Nephron progenitor cell (in vitro differentiated cells): ENCODE results near the gene WDTC1.

Source experiments
- DNase-seq: peaks from one replicate; pipeline ENCODE4 v3.0.0; 2021
- H3K27ac Mint-ChIP-seq: 2 replicates; pipeline ENCODE4 v1.8.0; 2021; ENCODE audit warnings: mild to moderate bottlenecking, moderate library complexity, mixed read lengths
- H3K27me3 Mint-ChIP-seq: 2 replicates; pipeline ENCODE4 v1.8.0; 2021; ENCODE audit warnings: mild to moderate bottlenecking, low read depth, mixed read lengths; ENCODE audit not compliant: poor library complexity
- H3K36me3 Mint-ChIP-seq: 2 replicates; pipeline ENCODE4 v1.8.0; 2021; ENCODE audit warnings: low read depth, mixed read lengths
- H3K4me1 Mint-ChIP-seq: 2 replicates; pipeline ENCODE4 v1.8.0; 2021; ENCODE audit warnings: mixed read lengths
- H3K4me3 Mint-ChIP-seq: 2 replicates; pipeline ENCODE4 v1.8.0; 2021; ENCODE audit warnings: mild to moderate bottlenecking, moderate library complexity, mixed read lengths
- H3K9me3 Mint-ChIP-seq: 2 replicates; pipeline ENCODE4 v1.8.0; 2021; ENCODE audit warnings: mild to moderate bottlenecking, moderate library complexity, mixed read lengths
- TF ChIP-seq, protein P1 (sequence below): fragments of 200-600 bp; sonication (generic); IDR thresholded peaks from 2 replicates; pipeline ENCODE4 v1.5.0; 2021; ENCODE audit warnings: antibody characterized with exemption

The WDTC1 gene

DNA sequence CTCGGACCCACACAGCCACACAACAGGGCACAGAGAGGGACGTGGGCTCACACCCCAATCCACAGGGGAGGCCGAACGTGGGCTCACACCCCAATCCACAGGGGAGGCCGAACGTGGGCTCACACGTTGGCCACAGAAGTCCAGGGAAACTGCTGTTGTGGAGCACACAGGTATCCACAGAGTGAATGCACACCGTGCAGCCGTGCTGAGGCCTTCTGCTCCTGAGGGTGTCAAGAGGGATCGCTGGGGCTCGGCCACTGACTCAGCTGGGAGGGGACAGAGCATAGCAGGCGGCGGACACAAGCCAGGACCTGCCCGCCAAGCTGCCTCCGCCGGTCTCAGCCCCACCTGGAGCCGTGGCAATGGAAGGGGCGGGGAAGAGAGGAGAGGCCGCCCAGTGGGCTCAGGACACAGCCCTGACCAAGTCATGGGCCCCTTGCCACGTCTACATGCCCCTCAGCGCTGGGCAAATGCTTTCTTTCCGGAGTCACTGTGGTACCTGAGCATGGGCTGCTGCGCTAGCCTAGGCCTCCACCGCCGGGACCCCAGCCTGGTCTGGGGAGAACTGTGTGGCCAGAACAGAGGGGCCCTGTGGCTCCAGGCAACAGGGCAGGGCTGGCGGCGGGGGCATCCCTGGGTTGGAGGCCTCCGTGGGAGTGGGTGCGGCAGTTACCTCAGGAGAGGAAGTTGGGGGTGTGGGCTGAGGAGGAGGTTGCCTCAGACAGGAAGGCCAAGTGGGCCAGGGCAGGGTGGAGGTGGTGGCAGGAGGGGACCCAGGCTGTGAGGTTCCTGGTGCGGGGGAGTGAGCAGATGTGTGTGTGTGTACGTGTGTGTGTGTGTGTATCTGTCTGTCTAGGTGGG, 108.6 kb downstream of the WDTC1 start:
- peak overlapping the region; percentile 57 for H3K4me3 Mint-ChIP-seq
- DNase-seq: peak; percentile 34

DNA sequence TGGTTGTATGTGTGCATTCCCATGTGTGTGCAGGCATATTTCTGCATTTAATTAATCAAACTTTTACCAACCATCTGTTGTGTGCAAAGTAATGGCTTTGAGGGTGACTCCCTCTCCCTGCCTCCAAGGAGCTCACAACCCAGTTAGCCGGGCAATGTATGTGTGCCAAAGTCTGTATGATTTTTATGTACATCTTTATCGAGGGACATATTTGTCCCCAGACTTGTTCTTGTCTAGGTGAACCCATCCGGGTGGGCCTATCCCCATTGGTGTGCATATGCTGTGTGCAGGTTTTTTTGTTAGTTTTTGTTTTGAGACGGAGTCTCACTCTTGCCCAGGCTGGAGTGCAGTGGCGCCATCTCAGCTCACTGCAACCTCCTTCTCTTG, 109.2 kb downstream of the WDTC1 start:
- Mint-ChIP-seq H3K4me3 (no peak overlapping the region), H3K36me3 (no peaks in the 10 kb centered on the region), H3K27ac (no peak overlapping the region), H3K4me1 (peaks cover 54% of the 10 kb centered on the region), H3K27me3 (peaks cover 4% of the 10 kb centered on the region), H3K9me3 (no peaks in the 10 kb centered on the region)
- TF ChIP-seq, protein P1, sequence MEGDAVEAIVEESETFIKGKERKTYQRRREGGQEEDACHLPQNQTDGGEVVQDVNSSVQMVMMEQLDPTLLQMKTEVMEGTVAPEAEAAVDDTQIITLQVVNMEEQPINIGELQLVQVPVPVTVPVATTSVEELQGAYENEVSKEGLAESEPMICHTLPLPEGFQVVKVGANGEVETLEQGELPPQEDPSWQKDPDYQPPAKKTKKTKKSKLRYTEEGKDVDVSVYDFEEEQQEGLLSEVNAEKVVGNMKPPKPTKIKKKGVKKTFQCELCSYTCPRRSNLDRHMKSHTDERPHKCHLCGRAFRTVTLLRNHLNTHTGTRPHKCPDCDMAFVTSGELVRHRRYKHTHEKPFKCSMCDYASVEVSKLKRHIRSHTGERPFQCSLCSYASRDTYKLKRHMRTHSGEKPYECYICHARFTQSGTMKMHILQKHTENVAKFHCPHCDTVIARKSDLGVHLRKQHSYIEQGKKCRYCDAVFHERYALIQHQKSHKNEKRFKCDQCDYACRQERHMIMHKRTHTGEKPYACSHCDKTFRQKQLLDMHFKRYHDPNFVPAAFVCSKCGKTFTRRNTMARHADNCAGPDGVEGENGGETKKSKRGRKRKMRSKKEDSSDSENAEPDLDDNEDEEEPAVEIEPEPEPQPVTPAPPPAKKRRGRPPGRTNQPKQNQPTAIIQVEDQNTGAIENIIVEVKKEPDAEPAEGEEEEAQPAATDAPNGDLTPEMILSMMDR: no peak
- no peak for DNase-seq

More for the DNA sequence above, 108.6 kb downstream of the WDTC1 start:
- Mint-ChIP-seq H3K9me3 (no peaks in the 10 kb centered on the region), H3K36me3 (no peaks in the 10 kb centered on the region), H3K27me3 (peaks cover 6% of the 10 kb centered on the region), H3K4me1 (peaks cover 57% of the 10 kb centered on the region), H3K27ac (no peak overlapping the region)
- TF ChIP-seq, protein P1: no peak

DNA sequence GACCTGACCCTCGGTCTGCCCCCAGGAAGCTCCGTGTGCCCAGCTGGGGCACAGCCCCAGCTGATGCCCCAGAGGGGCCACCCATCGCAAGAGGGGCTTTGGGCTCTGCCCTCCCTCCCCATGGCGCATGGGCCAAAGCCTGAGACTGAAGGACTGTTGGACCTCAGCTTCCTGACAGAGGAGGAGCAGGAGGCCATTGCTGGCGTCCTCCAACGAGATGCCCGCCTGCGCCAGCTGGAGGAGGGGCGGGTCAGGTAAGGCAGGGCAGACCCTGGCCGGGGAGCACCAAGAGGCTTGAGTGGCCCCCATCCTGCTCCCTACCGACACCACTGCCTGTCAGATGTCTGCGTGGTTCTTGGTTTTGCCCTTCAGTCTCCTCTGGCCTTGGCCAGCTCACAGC, 110.8 kb downstream of the WDTC1 start:
- TF ChIP-seq, protein P1: no peak
- no peak for DNase-seq
- Mint-ChIP-seq H3K36me3 (no peaks in the 10 kb centered on the region), H3K4me3 (no peak overlapping the region), H3K27ac (no peak overlapping the region), H3K27me3 (peaks cover 7% of the 10 kb centered on the region), H3K9me3 (no peaks in the 10 kb centered on the region), H3K4me1 (peaks cover 43% of the 10 kb centered on the region)

DNA sequence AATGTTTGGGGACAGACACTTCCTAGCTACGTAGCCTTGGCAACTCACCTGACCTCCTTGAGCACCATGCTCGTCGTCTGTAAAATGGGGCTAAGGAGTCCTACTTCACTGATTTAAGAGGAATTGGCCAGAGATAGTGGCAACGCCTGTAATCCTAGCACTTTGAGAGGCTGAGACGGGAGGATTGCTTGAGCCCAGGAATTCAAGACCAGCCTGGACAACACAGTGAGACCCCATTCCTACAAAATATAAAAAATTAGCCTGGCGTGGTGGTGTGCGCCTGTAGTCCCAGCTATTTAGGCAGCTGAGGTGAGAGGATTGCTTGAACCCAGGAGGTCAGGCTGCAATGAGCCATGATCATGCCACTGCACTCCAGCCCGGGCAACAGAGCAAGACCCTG, 111.9 kb downstream of the WDTC1 start:
- H3K4me1 Mint-ChIP-seq: peaks cover 35% of the 10 kb centered on the region
- TF ChIP-seq, protein P1: no peak
- no peaks in the 10 kb centered on the region for H3K36me3 Mint-ChIP-seq
- DNase-seq: no peak
- H3K27ac Mint-ChIP-seq: no peak overlapping the region
- no peak overlapping the region for H3K4me3 Mint-ChIP-seq
- no peaks in the 10 kb centered on the region for H3K9me3 Mint-ChIP-seq
- H3K27me3 Mint-ChIP-seq: peaks cover 17% of the 10 kb centered on the region

DNA sequence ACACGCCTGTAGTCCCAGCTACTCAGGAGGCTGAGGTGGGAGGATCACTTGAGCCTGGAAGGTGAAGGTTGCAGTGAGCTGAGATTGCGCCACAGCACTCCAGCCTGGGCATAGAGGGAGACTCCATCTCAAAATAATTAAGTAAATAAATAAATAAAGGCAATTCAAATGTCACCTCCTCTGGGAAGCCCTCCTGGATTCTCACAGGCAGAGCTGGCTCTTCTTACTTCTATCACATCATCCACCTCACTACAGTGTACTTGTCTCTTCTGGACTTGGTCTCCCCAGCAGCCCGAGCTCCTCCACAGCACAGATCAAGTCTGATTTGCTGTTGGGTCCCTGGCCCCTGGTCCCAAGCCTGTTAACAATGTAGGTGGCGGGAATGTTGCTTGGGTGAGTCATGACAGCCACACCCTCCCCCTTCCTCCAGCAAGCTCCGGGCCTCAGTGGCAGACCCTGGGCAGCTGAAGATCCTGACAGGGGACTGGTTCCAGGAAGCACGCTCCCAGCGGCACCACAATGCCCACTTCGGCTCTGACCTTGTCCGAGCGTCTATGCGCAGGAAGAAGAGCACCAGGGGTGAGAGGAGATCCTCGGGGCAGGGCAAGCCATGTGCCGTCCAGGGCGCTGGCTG, 112.7 kb downstream of the WDTC1 start:
- Mint-ChIP-seq H3K4me3 (no peak overlapping the region), H3K36me3 (no peaks in the 10 kb centered on the region), H3K27ac (no peak overlapping the region), H3K4me1 (peaks cover 35% of the 10 kb centered on the region), H3K27me3 (peaks cover 18% of the 10 kb centered on the region), H3K9me3 (no peaks in the 10 kb centered on the region)
- TF ChIP-seq, protein P1: no peak
- DNase-seq: no peak
